ENCODE data around the gene OCA2. TPM values are rescaled to one million over a fixed set of nuclear protein-coding genes. Genes with fewer than 3 reads are reported as not detected.

OCA2 gene
- total RNA-seq, 2 donors from 2014 or later, result 0.10 to 0.82 TPM

GRCh38 chr15:27989838-27990237 lies 109.3 kb downstream of the OCA2 start:
- H3K27ac ChIP-seq, result no peak overlapping the region
- intact Hi-C loops (cut with DNase I), result no loop called here
- H3K4me3 ChIP-seq, result no peak overlapping the region
- H3K4me1 ChIP-seq, result no peaks in the 10 kb centered on the region
- no peaks in the 10 kb centered on the region for H3K36me3 ChIP-seq
- H3K9ac ChIP-seq (ENCODE audit: low read depth in 2 of 2, low read length in 2 of 2), result no peak overlapping the region
- TF ChIP-seq CTCF (IDR thresholded peaks at IDR 0.05), result no peak
- no peak for DNase-seq
- no peaks in the 10 kb centered on the region for H3K9me3 ChIP-seq
- no peaks in the 10 kb centered on the region for H3K27me3 ChIP-seq

DNA sequence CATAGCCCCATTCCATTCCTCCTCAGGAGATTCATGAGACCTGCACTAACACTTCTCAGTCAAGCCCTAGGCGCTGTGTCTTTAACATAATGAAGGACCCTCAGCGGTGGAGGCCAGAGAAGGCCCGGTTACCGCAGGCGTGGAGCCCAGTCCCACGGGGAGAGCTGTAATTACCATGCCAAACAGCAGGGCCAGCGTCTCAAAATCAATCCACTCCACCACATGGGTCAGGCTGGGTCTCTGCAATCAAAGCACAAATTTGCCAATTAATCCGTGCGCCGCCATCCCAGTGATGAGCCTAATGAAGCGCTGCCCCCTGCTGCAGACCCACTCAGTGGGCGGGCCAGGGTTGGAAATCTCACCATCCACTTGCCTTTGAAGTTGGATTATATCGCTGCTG lies 109.7 kb downstream of the OCA2 start:
- DNase-seq, result no peak
- TF ChIP-seq CTCF (IDR thresholded peaks at IDR 0.05), result no peak
- H3K36me3 ChIP-seq, result no peaks in the 10 kb centered on the region
- H3K9ac ChIP-seq (ENCODE audit: low read depth in 2 of 2, low read length in 2 of 2), result no peak overlapping the region
- no peaks in the 10 kb centered on the region for H3K9me3 ChIP-seq
- no peak overlapping the region for H3K4me3 ChIP-seq
- no peaks in the 10 kb centered on the region for H3K4me1 ChIP-seq
- no peak overlapping the region for H3K27ac ChIP-seq
- no peaks in the 10 kb centered on the region for H3K27me3 ChIP-seq
- intact Hi-C loops (cut with DNase I), result no loop called here

- intact Hi-C loops (cut with DNase I), result no loop called here
- no peaks in the 10 kb centered on the region for H3K4me1 ChIP-seq
- DNase-seq, result no peak
- no peak overlapping the region for H3K27ac ChIP-seq
- H3K27me3 ChIP-seq, result no peaks in the 10 kb centered on the region
- no peaks in the 10 kb centered on the region for H3K36me3 ChIP-seq
- H3K9me3 ChIP-seq, result no peaks in the 10 kb centered on the region
- no peak overlapping the region for H3K9ac ChIP-seq (ENCODE audit: low read depth in 2 of 2, low read length in 2 of 2)
- no peak for TF ChIP-seq CTCF (IDR thresholded peaks at IDR 0.05)
- no peak overlapping the region for H3K4me3 ChIP-seq
Measured at GRCh38 chr15:27985099-27985498, 114.0 kb downstream of the OCA2 start.

- no peak overlapping the region for H3K4me3 ChIP-seq
- no peak for TF ChIP-seq CTCF (IDR thresholded peaks at IDR 0.05)
- H3K27me3 ChIP-seq, result no peaks in the 10 kb centered on the region
- H3K9ac ChIP-seq (ENCODE audit: low read depth in 2 of 2, low read length in 2 of 2), result no peak overlapping the region
- H3K27ac ChIP-seq, result no peak overlapping the region
- no peak for DNase-seq
- no peaks in the 10 kb centered on the region for H3K4me1 ChIP-seq
- no peaks in the 10 kb centered on the region for H3K36me3 ChIP-seq
- intact Hi-C loops (cut with DNase I), result no loop called here
- no peaks in the 10 kb centered on the region for H3K9me3 ChIP-seq
Measured at GRCh38 chr15:27983496-27983895, 115.6 kb downstream of the OCA2 start.

GRCh38 chr15:27977696-27978095 lies 121.4 kb downstream of the OCA2 start:
- H3K27ac ChIP-seq, result no peak overlapping the region
- H3K27me3 ChIP-seq, result no peaks in the 10 kb centered on the region
- H3K9me3 ChIP-seq, result no peaks in the 10 kb centered on the region
- H3K36me3 ChIP-seq, result no peaks in the 10 kb centered on the region
- no peak overlapping the region for H3K9ac ChIP-seq (ENCODE audit: low read depth in 2 of 2, low read length in 2 of 2)
- DNase-seq, result no peak
- H3K4me3 ChIP-seq, result no peak overlapping the region
- intact Hi-C loops (cut with DNase I), result no loop called here
- no peak for TF ChIP-seq CTCF (IDR thresholded peaks at IDR 0.05)
- no peaks in the 10 kb centered on the region for H3K4me1 ChIP-seq

DNA sequence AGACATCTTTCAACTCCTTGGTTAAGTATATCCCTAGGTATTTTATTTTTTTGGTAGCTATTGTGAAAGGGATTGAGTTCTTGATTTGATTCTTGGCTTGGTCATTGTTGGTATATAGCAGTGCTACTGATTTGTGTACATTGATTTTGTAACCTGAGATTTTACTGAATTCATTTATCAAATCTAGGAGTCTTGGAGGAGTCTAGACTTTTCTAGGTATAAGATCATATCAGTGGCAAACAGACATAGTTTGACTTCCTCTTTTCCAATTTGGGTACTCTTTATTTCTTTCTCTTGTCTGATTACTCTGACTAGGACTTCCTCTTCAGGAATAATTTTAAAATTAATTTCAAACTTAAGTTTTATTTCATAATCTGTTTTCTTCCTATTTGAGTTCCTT lies 125.2 kb downstream of the OCA2 start:
- H3K9me3 ChIP-seq, result no peaks in the 10 kb centered on the region
- intact Hi-C loops (cut with DNase I), result no loop called here
- no peaks in the 10 kb centered on the region for H3K4me1 ChIP-seq
- no peak for TF ChIP-seq CTCF (IDR thresholded peaks at IDR 0.05)
- no peaks in the 10 kb centered on the region for H3K27me3 ChIP-seq
- no peak overlapping the region for H3K27ac ChIP-seq
- no peak for DNase-seq
- H3K4me3 ChIP-seq, result no peak overlapping the region
- H3K9ac ChIP-seq (ENCODE audit: low read depth in 2 of 2, low read length in 2 of 2), result no peak overlapping the region
- H3K36me3 ChIP-seq, result no peaks in the 10 kb centered on the region

All from colonic mucosa (tissue), 4 donors.